HG03025 (cell line): ENCODE measurements around the gene VPS51.

Experiments used
- ATAC-seq: cut with Tn5 transposase; IDR thresholded peaks from one replicate; pipeline ENCODE4 v1.9.1; 2021; ENCODE audit warnings: mild to moderate bottlenecking, moderate library complexity; ENCODE audit not compliant: unreplicated experiment, low FRiP score

Gene VPS51

DNA sequence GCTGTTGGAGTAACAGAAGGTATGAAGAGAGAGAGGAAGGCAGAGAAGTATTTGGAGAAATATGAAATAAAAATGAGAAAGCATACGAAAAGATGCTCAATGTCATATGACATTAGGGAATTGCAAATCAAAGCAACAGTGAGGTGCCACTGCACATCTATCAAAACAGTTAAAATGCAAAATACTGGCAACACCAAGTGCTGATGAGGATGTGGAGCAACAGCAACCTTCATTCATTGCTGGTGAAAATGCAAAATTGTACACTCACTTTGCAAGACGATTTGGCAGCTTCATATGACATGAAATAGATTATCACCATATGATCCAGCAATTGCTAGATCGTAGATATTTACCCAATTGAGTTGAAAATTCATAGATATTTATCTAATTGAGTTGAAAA is 64.6 kb downstream of the VPS51 start:
- ATAC-seq: no peak
